SJCRH30 (cell line): ENCODE results near the gene CCL16. TPM values are rescaled to one million over a fixed set of nuclear protein-coding genes. Genes with fewer than 3 reads are reported as not detected.
"Not testable (repeated sequence)": the region's sequence is repeated elsewhere in the genome, so short reads cannot be mapped to it uniquely, and the experiment has no call there.

Source experiments
- DNase-seq, 2 experiments: peaks; one replicate each; pipeline ENCODE4 v3.0.0-alpha.2; 2015 to 2020
- H3K27ac ChIP-seq: fragments of 250-450 bp; sonication (Bioruptor Pico); 2 replicates; pipeline ENCODE4 v1.5.1; 2020; ENCODE audit warnings: mild to moderate bottlenecking, moderate library complexity
- H3K27me3 ChIP-seq: fragments of 250-450 bp; sonication (Bioruptor Pico); 2 replicates; pipeline ENCODE4 v1.5.1; 2020; ENCODE audit warnings: mild to moderate bottlenecking, moderate library complexity
- H3K36me3 ChIP-seq: fragments of 250-450 bp; sonication (Bioruptor Pico); 2 replicates; pipeline ENCODE4 v1.5.1; 2020; ENCODE audit warnings: mild to moderate bottlenecking, moderate library complexity
- H3K4me1 ChIP-seq: fragments of 250-450 bp; sonication (Bioruptor Pico); 2 replicates; pipeline ENCODE4 v1.5.1; 2020; ENCODE audit warnings: mild to moderate bottlenecking, moderate library complexity
- H3K4me3 ChIP-seq: fragments of 250-450 bp; sonication (Bioruptor Pico); 2 replicates; pipeline ENCODE4 v1.5.1; 2020; ENCODE audit warnings: mild to moderate bottlenecking, moderate library complexity
- H3K9me3 ChIP-seq: fragments of 250-450 bp; sonication (Bioruptor Pico); replicated peaks from 2 replicates; pipeline ENCODE4 v1.5.1; 2020; ENCODE audit warnings: mild to moderate bottlenecking, moderate library complexity
- total RNA-seq: library from RNA; depleted of rRNA; stranded (reverse); fragments of >200 nt; shearing (Covaris generic); gene quantifications from 2 replicates; pipeline ENCODE4 v1.2.3, GENCODE V29; 2014; rRNA removed

The CCL16 gene
- total RNA-seq, result not detected in 2 replicates

GRCh38 chr17:35981246-35981645, at the start of gene CCL16:
CCL16 (minus strand) TSS chr17:35981497; CDS start chr17:35981420, 77 bp downstream.
- Histone ChIP-seq H3K4me3 (no peak within 1 kb of the TSS), H3K36me3 (no peaks in the 10 kb centered on the region), H3K4me1 (no peaks in the 10 kb centered on the region), H3K9me3 (no peaks in the 10 kb centered on the region), H3K27me3 (peaks cover 21% of the 10 kb centered on the region; the same call in 1 of the 2 replicates), H3K27ac (no peak within 1 kb of the TSS)
- DNase-seq, result no peak

DNA sequence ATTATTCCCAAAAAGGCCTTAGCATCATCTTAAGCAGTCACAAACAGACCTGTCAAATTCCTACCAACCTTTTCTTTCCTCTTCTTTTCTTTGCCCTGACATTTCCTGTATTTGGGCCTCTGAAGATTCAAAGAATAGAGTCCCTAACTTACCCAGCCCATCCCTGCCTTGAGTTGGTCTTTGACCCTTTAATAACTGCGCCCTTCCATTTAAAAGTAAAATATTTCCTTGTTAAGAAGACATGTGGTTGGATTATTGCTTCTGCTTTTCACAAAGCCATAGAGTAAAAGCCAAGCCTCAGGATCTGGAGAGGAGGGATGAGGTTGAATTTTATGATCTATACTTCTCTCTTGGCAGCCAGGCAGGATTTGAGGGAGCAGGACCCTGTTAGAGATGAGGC, 49.7 kb upstream of the CCL16 start:
- no peaks in the 10 kb centered on the region for H3K36me3 ChIP-seq
- no peak overlapping the region for H3K27ac ChIP-seq
- no peaks in the 10 kb centered on the region for H3K4me1 ChIP-seq
- peaks cover 13% of the 10 kb centered on the region for H3K27me3 ChIP-seq
- no peak for DNase-seq
- H3K4me3 ChIP-seq, result no peak overlapping the region
- H3K9me3 ChIP-seq, result no peaks in the 10 kb centered on the region

- Histone ChIP-seq H3K9me3 (no peaks in the 10 kb centered on the region), H3K36me3 (no peaks in the 10 kb centered on the region), H3K27me3 (peaks cover 10% of the 10 kb centered on the region; the same call in 1 of the 2 replicates), H3K4me1 (no peaks in the 10 kb centered on the region), H3K4me3 (no peak overlapping the region), H3K27ac (no peak overlapping the region)
- no peak for DNase-seq
Observed at GRCh38 chr17:36027761-36028160, 46.5 kb upstream of the CCL16 start.

- no peaks in the 10 kb centered on the region for H3K4me1 ChIP-seq
- H3K36me3 ChIP-seq, result no peaks in the 10 kb centered on the region
- no peak for DNase-seq
- H3K27me3 ChIP-seq, result 0 out of 2 replicates have a peak, but pooled peaks cover 5% of the 10 kb centered on the region
- H3K9me3 ChIP-seq, result no peaks in the 10 kb centered on the region
- no peak overlapping the region for H3K27ac ChIP-seq
- H3K4me3 ChIP-seq, result no peak overlapping the region
Observed at GRCh38 chr17:36024106-36024869, 43.0 kb upstream of the CCL16 start.

DNA sequence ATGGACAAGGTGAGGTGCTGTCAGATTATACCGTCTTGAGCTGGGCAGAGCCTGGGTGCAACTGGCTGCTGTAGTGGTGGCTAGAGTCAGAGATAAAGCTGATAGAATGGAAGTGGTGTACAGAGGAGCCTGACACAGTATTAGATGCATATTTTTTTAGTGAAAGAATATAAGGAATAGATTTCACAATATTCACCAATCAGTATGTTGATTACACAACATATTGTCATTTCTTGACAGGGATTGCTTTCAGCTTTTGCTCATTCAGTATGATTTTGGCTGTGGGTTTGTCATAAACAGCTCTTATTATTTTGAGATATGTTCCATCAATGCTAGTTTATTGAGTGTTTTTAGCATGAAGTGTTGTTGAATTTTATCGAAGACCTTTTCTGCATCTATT, 38.1 kb upstream of the CCL16 start:
- H3K36me3 ChIP-seq, result no peaks in the 10 kb centered on the region
- H3K27ac ChIP-seq, result no peak overlapping the region
- no peaks in the 10 kb centered on the region for H3K4me1 ChIP-seq
- DNase-seq, result no peak
- H3K4me3 ChIP-seq, result no peak overlapping the region
- no peaks in the 10 kb centered on the region for H3K9me3 ChIP-seq
- H3K27me3 ChIP-seq, result peaks cover 21% of the 10 kb centered on the region

- Histone ChIP-seq H3K36me3 (no peaks in the 10 kb centered on the region), H3K4me1 (no peaks in the 10 kb centered on the region), H3K27me3 (peaks cover 17% of the 10 kb centered on the region), H3K27ac (no peak within 1 kb of the TSS), H3K9me3 (no peaks in the 10 kb centered on the region), H3K4me3 (no peak within 1 kb of the TSS)
- DNase-seq, result no peak
Observed at GRCh38 chr17:36017799-36018198, 36.5 kb upstream of the CCL16 start, which contains the start of gene CCL23. CCL23 (minus strand) TSS chr17:36017972; CDS start chr17:36017897, 75 bp downstream.

DNA sequence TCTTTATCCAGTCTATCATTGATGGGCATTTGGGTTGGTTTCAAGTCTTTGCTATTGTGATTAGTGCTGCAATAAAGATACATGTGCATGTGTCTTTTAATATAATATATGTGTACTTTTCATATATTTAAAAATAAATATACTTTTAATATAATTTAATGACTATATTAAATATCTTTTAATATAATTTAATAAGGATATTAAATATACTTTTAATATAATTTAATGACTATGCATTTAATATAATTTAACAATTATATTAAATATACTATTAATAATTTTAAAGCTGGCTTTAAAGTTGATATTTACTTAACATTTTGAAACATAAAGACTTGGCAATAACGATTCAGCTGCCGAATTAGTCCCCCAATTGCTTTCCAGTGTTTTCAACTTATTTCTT, 35.3 kb upstream of the CCL16 start:
- H3K36me3 ChIP-seq, result no peaks in the 10 kb centered on the region
- DNase-seq, result no peak
- no peaks in the 10 kb centered on the region for H3K4me1 ChIP-seq
- H3K4me3 ChIP-seq, result no peak overlapping the region
- no peaks in the 10 kb centered on the region for H3K9me3 ChIP-seq
- peaks cover 17% of the 10 kb centered on the region for H3K27me3 ChIP-seq
- H3K27ac ChIP-seq, result no peak overlapping the region

- H3K4me3 ChIP-seq, H3K4me1 ChIP-seq, H3K27ac ChIP-seq, H3K36me3 ChIP-seq, H3K9me3 ChIP-seq, DNase-seq: not testable (repeated sequence)
- H3K27me3 ChIP-seq, result peaks cover 17% of the 10 kb centered on the region
Observed at GRCh38 chr17:36015895-36016294, 34.6 kb upstream of the CCL16 start.

DNA sequence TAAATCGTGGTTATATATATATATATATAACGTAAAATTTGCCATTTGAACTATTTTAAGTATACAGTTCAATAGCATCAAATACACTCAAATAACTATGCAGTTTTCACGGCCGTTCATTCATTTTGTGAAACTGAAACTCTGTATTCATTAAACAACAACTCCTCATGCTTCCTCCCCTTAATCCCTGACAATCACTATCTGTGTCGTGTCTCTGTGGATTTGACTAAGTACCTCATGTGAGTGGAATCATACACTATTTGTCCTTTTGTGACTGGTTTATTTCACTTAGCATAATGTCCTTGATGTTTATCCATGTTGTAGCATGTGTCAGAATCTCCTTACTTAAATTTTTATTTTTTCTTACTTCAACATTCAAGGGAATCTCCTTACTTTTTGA, 33.6 kb upstream of the CCL16 start:
- Histone ChIP-seq H3K9me3 (no peaks in the 10 kb centered on the region), H3K36me3 (no peaks in the 10 kb centered on the region), H3K27me3 (peaks cover 17% of the 10 kb centered on the region), H3K27ac (no peak overlapping the region), H3K4me1 (no peaks in the 10 kb centered on the region), H3K4me3 (no peak overlapping the region)
- DNase-seq, result no peak

- Histone ChIP-seq H3K9me3 (no peaks in the 10 kb centered on the region), H3K27me3 (peaks cover 16% of the 10 kb centered on the region), H3K4me3 (no peak overlapping the region), H3K4me1 (no peaks in the 10 kb centered on the region), H3K36me3 (no peaks in the 10 kb centered on the region), H3K27ac (no peak overlapping the region)
- no peak for DNase-seq
Observed at GRCh38 chr17:36011201-36011600, 29.9 kb upstream of the CCL16 start.

GRCh38 chr17:36008998-36009665, 27.8 kb upstream of the CCL16 start:
- no peaks in the 10 kb centered on the region for H3K4me1 ChIP-seq
- H3K4me3 ChIP-seq, result no peak overlapping the region
- H3K27ac ChIP-seq, result no peak overlapping the region
- H3K27me3 ChIP-seq, result peaks cover 15% of the 10 kb centered on the region; the same call in 1 of the 2 replicates
- no peaks in the 10 kb centered on the region for H3K36me3 ChIP-seq
- no peaks in the 10 kb centered on the region for H3K9me3 ChIP-seq
- DNase-seq, result peak; percentile 20 to 57

DNA sequence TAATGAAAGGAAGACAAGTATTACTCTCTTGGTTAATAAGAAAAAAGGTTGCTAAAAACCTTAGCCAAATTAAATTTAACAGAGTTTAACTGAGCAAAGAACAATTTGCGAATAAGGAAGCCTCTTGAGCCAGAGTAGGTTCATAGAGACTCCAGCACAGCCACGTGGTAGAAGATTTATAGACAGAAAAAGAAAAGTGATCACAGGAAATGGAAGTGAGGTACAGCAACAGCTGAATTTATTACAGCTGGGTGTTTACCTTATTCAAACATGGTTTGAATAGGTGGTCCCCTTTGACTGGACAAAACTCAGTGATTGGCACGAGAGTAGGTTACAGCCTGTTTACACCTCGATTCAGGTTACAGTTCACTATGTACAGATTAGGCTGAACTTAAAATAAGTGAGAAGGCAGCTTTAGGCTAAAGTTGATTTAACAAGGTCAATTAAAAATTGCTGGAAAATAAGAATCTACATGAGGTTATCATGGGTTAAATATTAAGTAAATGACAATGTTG, 23.4 kb upstream of the CCL16 start:
- no peak overlapping the region for H3K27ac ChIP-seq
- peaks cover 23% of the 10 kb centered on the region for H3K27me3 ChIP-seq
- no peaks in the 10 kb centered on the region for H3K9me3 ChIP-seq
- H3K4me1 ChIP-seq, result no peaks in the 10 kb centered on the region
- H3K36me3 ChIP-seq, result no peaks in the 10 kb centered on the region
- H3K4me3 ChIP-seq, result no peak overlapping the region
- peak in 1 of 2 experiments; percentile 38 for DNase-seq

DNA sequence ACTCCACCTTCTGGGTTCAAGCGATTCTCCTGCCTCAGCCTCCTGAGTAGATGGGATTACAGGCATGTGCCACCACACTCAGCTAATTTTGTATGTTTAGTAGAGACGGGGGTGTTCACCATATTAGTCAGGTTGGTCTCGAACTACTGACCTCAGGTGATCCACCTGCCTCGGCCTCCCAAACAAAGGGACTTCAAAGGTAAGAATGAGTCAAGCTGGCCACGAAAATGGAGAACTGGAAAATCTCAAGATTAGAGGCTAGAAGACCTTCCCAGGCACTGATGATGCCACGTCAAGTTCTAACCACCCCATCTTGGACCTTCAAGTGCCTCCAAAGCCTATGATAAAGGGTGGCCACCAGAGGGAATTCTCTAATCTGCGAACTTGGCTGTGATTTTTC, 21.3 kb upstream of the CCL16 start:
- Histone ChIP-seq H3K4me3 (no peak overlapping the region), H3K27me3 (peaks cover 20% of the 10 kb centered on the region), H3K27ac (no peak overlapping the region), H3K36me3 (no peaks in the 10 kb centered on the region), H3K4me1 (no peaks in the 10 kb centered on the region), H3K9me3 (no peaks in the 10 kb centered on the region)
- no peak for DNase-seq

GRCh38 chr17:36001862-36002603, 20.7 kb upstream of the CCL16 start:
- Histone ChIP-seq H3K4me1 (no peaks in the 10 kb centered on the region), H3K36me3 (no peaks in the 10 kb centered on the region), H3K27me3 (peaks cover 20% of the 10 kb centered on the region), H3K4me3 (no peak overlapping the region), H3K27ac (no peak overlapping the region), H3K9me3 (no peaks in the 10 kb centered on the region)
- no peak for DNase-seq
